ENCODE measurements around the gene PPP1R11.
"Not testable (repeated sequence)": the region's sequence is repeated elsewhere in the genome, so short reads cannot be mapped to it uniquely, and the experiment has no call there.

The PPP1R11 gene

GRCh38 chr6:30093951-30094661 lies 27.1 kb downstream of the PPP1R11 start:
- no peak for DNase-seq (ENCODE audit: low read depth in 1 of 2, low spot score in 1 of 2)

DNA sequence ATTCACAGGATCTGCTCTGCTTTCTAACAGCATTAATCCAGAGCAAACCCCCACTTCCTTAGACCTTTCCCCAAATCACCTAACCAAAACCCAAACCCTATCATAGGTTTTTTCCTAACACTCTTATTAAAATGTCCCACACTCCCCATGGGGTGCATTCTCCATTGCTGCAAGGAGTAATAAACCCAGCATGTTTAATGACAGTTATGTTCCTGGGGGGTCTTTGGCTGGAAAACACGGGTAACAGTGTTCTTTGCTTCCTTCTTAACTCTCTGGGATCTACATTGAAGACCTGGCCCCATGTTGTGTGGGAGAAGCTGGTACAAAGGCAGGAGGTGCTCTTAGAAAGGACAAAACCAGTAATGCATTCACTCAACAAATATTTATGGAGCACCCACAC lies 29.8 kb downstream of the PPP1R11 start:
- DNase-seq (ENCODE audit: low read depth in 1 of 2, low spot score in 1 of 2), result no peak

- no peak for DNase-seq (ENCODE audit: low read depth in 1 of 2, low spot score in 1 of 2)
These were observed 31.1 kb downstream of the PPP1R11 start for GRCh38 chr6:30097902-30098768.

- DNase-seq (ENCODE audit: low read depth in 1 of 2, low spot score in 1 of 2), result no peak
These were observed 33.2 kb downstream of the PPP1R11 start for GRCh38 chr6:30100154-30100553.

DNA sequence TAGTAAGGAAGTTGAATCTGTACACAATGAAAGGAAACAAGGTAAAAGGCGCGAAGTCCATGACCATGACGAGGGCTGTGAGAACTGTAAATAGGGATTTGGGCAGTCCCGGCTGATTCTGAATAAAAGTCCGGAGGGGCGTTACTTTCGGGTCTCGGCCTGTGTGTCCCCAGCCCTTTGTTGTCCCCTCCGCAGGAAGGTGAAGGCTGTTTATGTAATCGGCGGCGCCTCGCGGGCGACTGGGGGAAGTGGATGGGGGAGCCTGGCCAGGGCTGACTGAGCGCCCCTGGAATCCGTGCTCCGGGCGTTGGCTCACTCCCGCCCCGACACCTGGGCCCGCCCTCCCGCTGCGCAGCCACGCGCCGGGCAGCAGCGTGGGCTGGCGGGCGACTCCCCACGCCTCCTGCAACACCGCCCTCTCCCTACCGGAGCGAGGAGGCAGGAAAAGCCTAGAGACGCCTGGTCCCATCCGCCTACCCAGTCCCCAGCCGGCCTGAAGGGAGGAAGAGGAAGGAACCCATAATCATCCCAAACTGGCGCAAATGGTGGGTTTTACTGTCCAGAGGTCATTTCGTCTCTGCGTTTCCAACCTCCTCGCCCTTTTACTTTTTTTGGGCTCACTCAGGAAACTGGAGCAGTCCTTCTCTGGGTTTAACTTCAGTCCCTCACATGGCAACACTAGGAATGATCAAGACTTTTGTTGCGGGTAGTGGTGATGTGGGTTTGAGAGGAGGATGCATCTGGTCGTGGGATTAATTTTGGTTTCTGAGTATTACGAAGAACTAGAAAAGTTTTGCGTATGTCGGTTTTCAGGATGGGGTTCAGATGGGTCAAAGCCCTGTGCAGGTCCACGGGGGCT lies 33.8 kb downstream of the PPP1R11 start:
- no peak for DNase-seq (ENCODE audit: low read depth in 1 of 2, low spot score in 1 of 2)

DNA sequence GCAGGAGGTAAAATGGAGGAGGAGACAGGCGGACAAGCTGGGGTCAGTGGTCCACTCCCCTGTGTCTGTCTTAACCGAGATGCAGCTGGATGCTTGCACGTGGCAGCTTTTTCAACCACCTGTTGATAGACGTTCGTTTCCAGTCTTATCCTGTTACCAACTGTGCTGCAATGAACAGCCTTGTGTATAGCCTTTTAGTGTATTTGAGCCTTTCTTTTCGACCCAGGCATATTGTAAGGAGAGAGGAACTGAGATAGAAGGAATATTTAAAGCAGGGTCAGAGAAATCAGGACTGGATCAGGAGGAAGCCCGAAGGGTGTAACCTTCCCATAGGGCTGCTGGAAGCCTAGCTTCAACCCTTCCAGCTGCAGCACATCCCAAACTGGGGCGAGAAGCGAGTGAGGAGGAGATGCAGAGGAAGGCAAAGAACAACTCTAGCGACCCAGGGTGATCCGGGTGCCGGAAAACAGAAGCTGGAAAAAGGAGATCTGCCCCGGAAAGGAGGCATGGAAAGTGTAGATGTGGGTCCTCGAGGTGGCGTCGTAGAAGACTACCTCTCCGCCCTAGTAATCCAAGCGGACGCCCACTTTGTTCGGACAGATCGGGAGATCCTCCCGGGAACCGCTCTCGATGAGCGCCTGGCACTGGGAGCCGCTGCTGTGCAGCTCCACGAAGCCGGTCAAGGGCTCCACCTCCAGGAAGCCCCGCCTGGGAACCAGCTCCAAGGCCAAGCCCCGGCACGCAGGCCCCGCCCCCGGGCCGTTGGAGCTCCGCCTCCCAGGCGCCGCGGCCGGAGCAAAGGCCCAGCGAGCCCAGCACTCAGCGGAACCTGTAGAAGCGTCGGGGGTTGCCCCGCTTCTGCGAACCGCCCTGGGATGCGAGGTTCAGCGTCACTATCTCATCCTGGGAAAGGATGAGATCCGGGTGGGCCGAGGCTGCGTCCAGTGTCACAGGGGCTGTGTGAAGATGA lies 34.7 kb downstream of the PPP1R11 start:
- DNase-seq (ENCODE audit: low read depth in 1 of 2, low spot score in 1 of 2), result peak; percentile 32 to 54

- no peak for DNase-seq (ENCODE audit: low read depth in 1 of 2, low spot score in 1 of 2)
These were observed 35.5 kb downstream of the PPP1R11 start for GRCh38 chr6:30102414-30102969.

DNA sequence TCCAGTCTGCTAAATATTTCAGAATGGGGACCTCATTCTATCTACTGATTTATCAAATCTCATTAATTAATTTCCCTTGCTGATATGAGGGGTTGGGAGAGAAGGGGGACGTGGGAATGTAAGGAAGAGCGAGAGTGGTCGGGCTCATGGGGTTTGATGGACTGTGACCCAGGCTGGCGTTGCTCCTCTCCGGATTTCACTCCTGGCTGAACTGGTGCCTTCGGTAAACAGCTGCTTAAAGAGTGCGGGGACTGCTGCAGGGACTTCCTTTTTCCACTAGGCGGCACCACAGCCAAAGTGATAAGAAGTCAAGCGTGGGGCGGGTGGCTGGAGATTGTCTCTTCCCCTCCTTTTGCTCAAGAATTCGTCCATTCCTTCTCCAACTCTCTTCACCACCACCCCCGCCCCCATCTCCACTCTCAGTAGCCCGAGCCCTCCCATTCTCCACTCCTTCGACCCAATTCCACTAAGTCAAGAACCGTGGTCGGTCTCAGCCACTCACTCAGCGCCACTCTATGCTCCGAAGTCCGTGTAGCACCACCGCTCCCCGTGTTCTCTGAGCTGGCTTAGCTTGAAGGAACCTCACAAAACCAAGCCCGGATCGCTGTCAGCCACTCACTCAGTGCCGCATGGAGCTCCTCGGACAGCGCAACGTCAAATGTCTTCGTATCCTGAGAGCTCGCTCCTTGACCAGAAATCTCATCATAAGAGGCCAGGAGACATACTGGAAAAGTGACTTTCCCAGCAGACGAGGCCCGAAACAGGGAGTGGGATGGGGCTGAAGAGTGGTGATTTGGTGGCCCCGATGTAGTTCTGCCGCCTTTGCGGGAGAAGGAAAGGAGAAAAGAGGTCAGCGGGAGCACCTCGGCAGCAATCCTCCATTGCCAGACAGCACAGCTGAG lies 36.2 kb downstream of the PPP1R11 start:
- peak; percentile 65 to 82 for DNase-seq (ENCODE audit: low read depth in 1 of 2, low spot score in 1 of 2)

GRCh38 chr6:30103872-30104179 lies 36.8 kb downstream of the PPP1R11 start:
- DNase-seq (ENCODE audit: low read depth in 1 of 2, low spot score in 1 of 2), result no peak

- no peak for DNase-seq (ENCODE audit: low read depth in 1 of 2, low spot score in 1 of 2)
These were observed 37.7 kb downstream of the PPP1R11 start for GRCh38 chr6:30104661-30105060.

DNA sequence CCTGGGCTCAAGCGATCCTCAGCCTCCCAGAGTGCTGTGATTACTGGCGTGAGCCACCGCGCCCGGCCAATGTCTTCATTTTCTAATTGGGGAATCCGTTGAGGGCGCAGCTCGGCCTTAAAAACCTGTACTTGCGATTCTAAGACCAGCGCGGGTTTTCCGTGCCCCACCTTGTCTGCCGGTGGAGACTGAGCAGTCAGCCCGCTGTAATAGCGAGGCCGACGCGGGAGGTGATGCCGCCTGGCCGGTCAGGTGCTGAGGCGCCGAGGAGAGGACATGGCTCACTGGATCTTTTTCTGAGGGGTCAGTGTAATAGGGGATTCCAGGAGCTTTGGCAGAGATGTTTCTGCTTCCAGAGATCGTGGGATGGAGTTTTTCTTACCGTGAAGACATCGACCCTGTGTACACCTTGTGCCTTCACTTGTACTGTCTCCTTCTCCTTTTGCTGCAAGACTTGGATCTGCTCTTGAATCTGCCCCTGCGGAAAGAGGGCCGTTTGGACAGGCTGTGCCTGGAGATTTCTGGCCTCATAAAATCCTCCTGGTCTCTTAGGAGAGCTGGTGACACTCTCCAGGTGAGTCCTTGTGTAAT lies 44.4 kb downstream of the PPP1R11 start:
- DNase-seq (ENCODE audit: low read depth in 1 of 2, low spot score in 1 of 2), result no peak

DNA sequence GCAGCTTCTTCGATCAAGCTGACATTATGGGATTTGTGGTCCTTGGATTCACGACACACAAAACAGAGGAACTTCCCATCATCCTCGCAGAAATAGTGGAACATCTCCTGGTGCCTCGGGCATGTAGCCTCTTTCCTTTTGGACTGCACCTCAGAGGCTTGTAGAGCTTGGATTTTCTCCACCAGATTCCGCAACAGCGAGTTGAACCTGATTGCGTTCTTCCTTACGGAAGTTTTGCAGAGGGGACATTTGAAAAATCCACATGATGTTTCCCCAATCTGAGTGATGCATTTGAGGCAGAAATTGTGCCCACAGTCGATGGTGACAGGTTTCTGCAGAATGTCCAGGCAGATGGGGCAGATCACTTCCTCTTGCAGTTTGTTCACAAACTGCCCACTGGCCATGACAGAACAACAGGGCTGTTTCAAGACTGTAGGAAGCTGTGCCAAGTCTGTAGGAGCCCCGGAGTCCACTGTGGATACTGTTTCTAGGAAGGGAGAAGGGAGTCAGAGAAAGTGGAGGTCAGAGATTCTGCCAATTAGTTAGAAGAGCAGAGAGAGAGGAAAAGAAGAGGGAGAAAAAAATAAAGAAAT lies 45.5 kb downstream of the PPP1R11 start:
- no peak for DNase-seq (ENCODE audit: low read depth in 1 of 2, low spot score in 1 of 2)

GRCh38 chr6:30113003-30113759 lies 46.2 kb downstream of the PPP1R11 start, which contains the start of gene TRIM31:
TRIM31 (minus strand) TSS chr6:30113090; CDS start chr6:30112805, 285 bp downstream.
- no peak for DNase-seq (ENCODE audit: low read depth in 1 of 2, low spot score in 1 of 2)

- DNase-seq (ENCODE audit: low read depth in 1 of 2, low spot score in 1 of 2), result no peak
These were observed 46.8 kb downstream of the PPP1R11 start for GRCh38 chr6:30113841-30114240.

- DNase-seq (ENCODE audit: low read depth in 1 of 2, low spot score in 1 of 2), result no peak
These were observed 49.7 kb downstream of the PPP1R11 start for GRCh38 chr6:30116724-30117123.

- DNase-seq (ENCODE audit: low read depth in 1 of 2, low spot score in 1 of 2), result not testable (repeated sequence)
These were observed 51.7 kb downstream of the PPP1R11 start for GRCh38 chr6:30118691-30119090.

All from activated CD4-positive, alpha-beta T cell treated with anti-CD3 and anti-CD28 coated beads, Interleukin-2, amount 50 U/mL, for 24 hours (primary cell).